HEK293 (cell line): Measurements from ENCODE around the gene MRPL46.

Source experiments
- CTCF ChIP-seq: fragments of 450-650 bp; formaldehyde crosslinking; IDR thresholded peaks from 2 replicates; pipeline ENCODE4 v1.5.1; 2016; ENCODE audit warnings: missing biosample characterization, missing genetic modification characterization
- ELK4 ChIP-seq: IDR thresholded peaks from 2 replicates; pipeline ENCODE4 v1.6.1; 2011; ENCODE audit warnings: mild to moderate bottlenecking, low read depth, low read length, borderline replicate concordance
- KLF8 ChIP-seq: fragments of 450-650 bp; formaldehyde crosslinking; IDR thresholded peaks from 2 replicates; pipeline ENCODE4 v1.5.1; 2016; ENCODE audit warnings: missing biosample characterization, missing genetic modification characterization
- SP7 ChIP-seq: fragments of 450-650 bp; formaldehyde crosslinking; IDR thresholded peaks from 2 replicates; pipeline ENCODE4 v1.5.1; 2016; ENCODE audit warnings: missing biosample characterization, missing genetic modification characterization
- ZNF184 ChIP-seq: fragments of 450-650 bp; IDR thresholded peaks from 2 replicates; pipeline ENCODE4 v1.5.1; 2018; ENCODE audit warnings: missing biosample characterization, mild to moderate bottlenecking, missing genetic modification characterization
- ZNF416 ChIP-seq: fragments of 450-650 bp; formaldehyde crosslinking; IDR thresholded peaks from 2 replicates; pipeline ENCODE4 v1.5.1; 2016; ENCODE audit warnings: missing biosample characterization, missing genetic modification characterization
- ZNF549 ChIP-seq: fragments of 450-650 bp; IDR thresholded peaks from 2 replicates; pipeline ENCODE4 v1.5.1; 2018; ENCODE audit warnings: missing biosample characterization, missing genetic modification characterization, mild to moderate bottlenecking, inconsistent platforms, moderate library complexity
- TF ChIP-seq, protein P1 (sequence below): sonication (generic); formaldehyde crosslinking; IDR thresholded peaks from 2 replicates; pipeline ENCODE4 v1.8.1; 2022; ENCODE audit warnings: mild to moderate bottlenecking, moderate library complexity, missing genetic modification reagents
- TF ChIP-seq, protein P2 (sequence below): fragments of 450-650 bp; formaldehyde crosslinking; IDR thresholded peaks from 2 replicates; pipeline ENCODE4 v1.5.1; 2017; ENCODE audit warnings: missing biosample characterization, missing genetic modification characterization

DNA sequence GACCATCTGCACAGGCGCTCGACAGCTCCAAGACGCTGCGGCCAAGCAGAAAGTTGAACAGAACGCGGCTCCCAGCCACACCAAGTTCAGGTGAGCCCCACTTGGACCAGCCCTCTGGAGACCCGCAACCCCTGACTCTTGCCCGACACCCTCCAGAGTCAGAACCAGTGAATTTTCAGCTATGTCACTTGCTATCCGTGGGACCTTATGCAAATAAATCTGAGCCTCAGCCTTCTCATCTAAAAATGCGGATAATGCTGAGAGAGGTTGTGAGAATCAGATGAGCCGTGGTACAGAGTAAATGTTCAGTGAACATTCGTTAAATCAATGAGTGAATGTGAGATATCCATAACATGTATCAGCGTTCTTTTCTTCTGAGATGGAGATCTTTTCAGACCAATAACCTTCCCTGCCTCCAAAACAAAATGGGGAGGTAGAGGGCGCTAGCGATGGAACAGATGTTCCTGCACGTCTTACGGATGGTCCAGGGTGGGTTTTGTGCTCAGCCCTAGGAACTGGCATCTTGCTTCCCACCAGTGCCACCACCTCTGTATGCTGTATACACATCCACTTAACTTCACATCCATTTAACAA, 844 bp upstream of the MRPL46 start:
- TF ChIP-seq ELK4 (no peak), KLF8 (tag by site-specific recombination) (no peak), CTCF (tag by site-specific recombination) (peak; percentile 35; the same call in 1 of the 2 replicates), ZNF184 (no peak), SP7 (tag by site-specific recombination) (no peak), ZNF549 (tag by site-specific recombination) (no peak), ZNF416 (no peak)
- TF ChIP-seq, protein P1, sequence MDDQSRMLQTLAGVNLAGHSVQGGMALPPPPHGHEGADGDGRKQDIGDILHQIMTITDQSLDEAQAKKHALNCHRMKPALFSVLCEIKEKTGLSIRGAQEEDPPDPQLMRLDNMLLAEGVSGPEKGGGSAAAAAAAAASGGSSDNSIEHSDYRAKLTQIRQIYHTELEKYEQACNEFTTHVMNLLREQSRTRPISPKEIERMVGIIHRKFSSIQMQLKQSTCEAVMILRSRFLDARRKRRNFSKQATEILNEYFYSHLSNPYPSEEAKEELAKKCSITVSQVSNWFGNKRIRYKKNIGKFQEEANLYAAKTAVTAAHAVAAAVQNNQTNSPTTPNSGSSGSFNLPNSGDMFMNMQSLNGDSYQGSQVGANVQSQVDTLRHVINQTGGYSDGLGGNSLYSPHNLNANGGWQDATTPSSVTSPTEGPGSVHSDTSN, result no peak
- TF ChIP-seq, protein P2, sequence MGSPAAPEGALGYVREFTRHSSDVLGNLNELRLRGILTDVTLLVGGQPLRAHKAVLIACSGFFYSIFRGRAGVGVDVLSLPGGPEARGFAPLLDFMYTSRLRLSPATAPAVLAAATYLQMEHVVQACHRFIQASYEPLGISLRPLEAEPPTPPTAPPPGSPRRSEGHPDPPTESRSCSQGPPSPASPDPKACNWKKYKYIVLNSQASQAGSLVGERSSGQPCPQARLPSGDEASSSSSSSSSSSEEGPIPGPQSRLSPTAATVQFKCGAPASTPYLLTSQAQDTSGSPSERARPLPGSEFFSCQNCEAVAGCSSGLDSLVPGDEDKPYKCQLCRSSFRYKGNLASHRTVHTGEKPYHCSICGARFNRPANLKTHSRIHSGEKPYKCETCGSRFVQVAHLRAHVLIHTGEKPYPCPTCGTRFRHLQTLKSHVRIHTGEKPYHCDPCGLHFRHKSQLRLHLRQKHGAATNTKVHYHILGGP, result no peak
